ENCODE measurements around the gene SMIM35.

GRCh38 chr11:118015385-118015841 lies 71.3 kb downstream of the SMIM35 start:
- TF ChIP-seq CTCF (IDR thresholded peaks at IDR 0.05) (no peak), CREB1 (CRISPR knock-in tag; IDR thresholded peaks at IDR 0.05) (no peak), GABPB1 (CRISPR knock-in tag; IDR thresholded peaks at IDR 0.05) (no peak), E2F4 (CRISPR knock-in tag; IDR thresholded peaks at IDR 0.05; ENCODE audit: borderline replicate concordance, low read depth) (no peak), ZNF671 (CRISPR knock-in tag; IDR thresholded peaks at IDR 0.05) (no peak), CBFB (CRISPR knock-in tag; IDR thresholded peaks at IDR 0.05; ENCODE audit: low read depth) (no peak), ETV6 (CRISPR knock-in tag; IDR thresholded peaks at IDR 0.05) (no peak), NFYB (CRISPR knock-in tag; conservative IDR thresholded peaks at IDR 0.05; ENCODE audit: low read depth) (no peak), NR1H2 (CRISPR knock-in tag; IDR thresholded peaks at IDR 0.05) (no peak)
- TF ChIP-seq, protein P1, sequence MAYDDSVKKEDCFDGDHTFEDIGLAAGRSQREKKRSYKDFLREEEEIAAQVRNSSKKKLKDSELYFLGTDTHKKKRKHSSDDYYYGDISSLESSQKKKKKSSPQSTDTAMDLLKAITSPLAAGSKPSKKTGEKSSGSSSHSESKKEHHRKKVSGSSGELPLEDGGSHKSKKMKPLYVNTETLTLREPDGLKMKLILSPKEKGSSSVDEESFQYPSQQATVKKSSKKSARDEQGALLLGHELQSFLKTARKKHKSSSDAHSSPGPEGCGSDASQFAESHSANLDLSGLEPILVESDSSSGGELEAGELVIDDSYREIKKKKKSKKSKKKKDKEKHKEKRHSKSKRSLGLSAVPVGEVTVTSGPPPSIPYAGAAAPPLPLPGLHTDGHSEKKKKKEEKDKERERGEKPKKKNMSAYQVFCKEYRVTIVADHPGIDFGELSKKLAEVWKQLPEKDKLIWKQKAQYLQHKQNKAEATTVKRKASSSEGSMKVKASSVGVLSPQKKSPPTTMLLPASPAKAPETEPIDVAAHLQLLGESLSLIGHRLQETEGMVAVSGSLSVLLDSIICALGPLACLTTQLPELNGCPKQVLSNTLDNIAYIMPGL (CRISPR knock-in tag; IDR thresholded peaks at IDR 0.05): no peak
- TF ChIP-seq, protein P2, sequence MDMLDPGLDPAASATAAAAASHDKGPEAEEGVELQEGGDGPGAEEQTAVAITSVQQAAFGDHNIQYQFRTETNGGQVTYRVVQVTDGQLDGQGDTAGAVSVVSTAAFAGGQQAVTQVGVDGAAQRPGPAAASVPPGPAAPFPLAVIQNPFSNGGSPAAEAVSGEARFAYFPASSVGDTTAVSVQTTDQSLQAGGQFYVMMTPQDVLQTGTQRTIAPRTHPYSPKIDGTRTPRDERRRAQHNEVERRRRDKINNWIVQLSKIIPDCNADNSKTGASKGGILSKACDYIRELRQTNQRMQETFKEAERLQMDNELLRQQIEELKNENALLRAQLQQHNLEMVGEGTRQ (CRISPR knock-in tag; IDR thresholded peaks at IDR 0.05): no peak
- TF ChIP-seq, protein P3, sequence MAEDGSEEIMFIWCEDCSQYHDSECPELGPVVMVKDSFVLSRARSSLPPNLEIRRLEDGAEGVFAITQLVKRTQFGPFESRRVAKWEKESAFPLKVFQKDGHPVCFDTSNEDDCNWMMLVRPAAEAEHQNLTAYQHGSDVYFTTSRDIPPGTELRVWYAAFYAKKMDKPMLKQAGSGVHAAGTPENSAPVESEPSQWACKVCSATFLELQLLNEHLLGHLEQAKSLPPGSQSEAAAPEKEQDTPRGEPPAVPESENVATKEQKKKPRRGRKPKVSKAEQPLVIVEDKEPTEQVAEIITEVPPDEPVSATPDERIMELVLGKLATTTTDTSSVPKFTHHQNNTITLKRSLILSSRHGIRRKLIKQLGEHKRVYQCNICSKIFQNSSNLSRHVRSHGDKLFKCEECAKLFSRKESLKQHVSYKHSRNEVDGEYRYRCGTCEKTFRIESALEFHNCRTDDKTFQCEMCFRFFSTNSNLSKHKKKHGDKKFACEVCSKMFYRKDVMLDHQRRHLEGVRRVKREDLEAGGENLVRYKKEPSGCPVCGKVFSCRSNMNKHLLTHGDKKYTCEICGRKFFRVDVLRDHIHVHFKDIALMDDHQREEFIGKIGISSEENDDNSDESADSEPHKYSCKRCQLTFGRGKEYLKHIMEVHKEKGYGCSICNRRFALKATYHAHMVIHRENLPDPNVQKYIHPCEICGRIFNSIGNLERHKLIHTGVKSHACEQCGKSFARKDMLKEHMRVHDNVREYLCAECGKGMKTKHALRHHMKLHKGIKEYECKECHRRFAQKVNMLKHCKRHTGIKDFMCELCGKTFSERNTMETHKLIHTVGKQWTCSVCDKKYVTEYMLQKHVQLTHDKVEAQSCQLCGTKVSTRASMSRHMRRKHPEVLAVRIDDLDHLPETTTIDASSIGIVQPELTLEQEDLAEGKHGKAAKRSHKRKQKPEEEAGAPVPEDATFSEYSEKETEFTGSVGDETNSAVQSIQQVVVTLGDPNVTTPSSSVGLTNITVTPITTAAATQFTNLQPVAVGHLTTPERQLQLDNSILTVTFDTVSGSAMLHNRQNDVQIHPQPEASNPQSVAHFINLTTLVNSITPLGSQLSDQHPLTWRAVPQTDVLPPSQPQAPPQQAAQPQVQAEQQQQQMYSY (CRISPR knock-in tag; IDR thresholded peaks at IDR 0.05): no peak
